Stimulated activated CD4-positive, alpha-beta T cell treated with anti-CD3 and anti-CD28 coated beads, Interleukin-1b, Interleukin-23, amount 100 ng/mL, for 48 hours (primary cell): ENCODE results near the gene NXT1.

ENCODE experiments used
- DNase-seq: peaks from one replicate; pipeline ENCODE4 v3.0.0-alpha.2; 2020

The NXT1 gene

GRCh38 chr20:23361476-23362391 is 11.1 kb downstream of the NXT1 start, which contains the start of gene GZF1:
GZF1 (plus strand) TSS chr20:23362182; CDS start chr20:23364384, 2,202 bp downstream.
- DNase-seq: peak; percentile 97

GRCh38 chr20:23362392-23363256 is 12.0 kb downstream of the NXT1 start:
- DNase-seq: no peak

- no peak for DNase-seq
Measured at GRCh38 chr20:23363257-23363649, 12.7 kb downstream of the NXT1 start.

- no peak for DNase-seq
Measured at GRCh38 chr20:23365390-23366165, 15.0 kb downstream of the NXT1 start.

GRCh38 chr20:23366384-23366783 is 15.8 kb downstream of the NXT1 start:
- no peak for DNase-seq

GRCh38 chr20:23367770-23368169 is 17.2 kb downstream of the NXT1 start:
- no peak for DNase-seq

GRCh38 chr20:23368316-23369071 is 17.9 kb downstream of the NXT1 start:
- DNase-seq: no peak

GRCh38 chr20:23369072-23369823 is 18.7 kb downstream of the NXT1 start:
- DNase-seq: no peak

GRCh38 chr20:23370274-23370673 is 19.7 kb downstream of the NXT1 start:
- DNase-seq: no peak

- DNase-seq: no peak
Measured at GRCh38 chr20:23370873-23371272, 20.3 kb downstream of the NXT1 start.

GRCh38 chr20:23371496-23371895 is 20.9 kb downstream of the NXT1 start:
- DNase-seq: no peak

GRCh38 chr20:23374441-23374840 is 23.9 kb downstream of the NXT1 start:
- no peak for DNase-seq

GRCh38 chr20:23375827-23376226 is 25.2 kb downstream of the NXT1 start:
- no peak for DNase-seq

GRCh38 chr20:23379772-23380171 is 29.2 kb downstream of the NXT1 start:
- DNase-seq: no peak

GRCh38 chr20:23381876-23382275 is 31.3 kb downstream of the NXT1 start:
- no peak for DNase-seq

- no peak for DNase-seq
Measured at GRCh38 chr20:23386304-23387117, 35.9 kb downstream of the NXT1 start.

GRCh38 chr20:23387118-23387443 is 36.5 kb downstream of the NXT1 start:
- no peak for DNase-seq

GRCh38 chr20:23390091-23390774 is 39.6 kb downstream of the NXT1 start:
- DNase-seq: no peak

GRCh38 chr20:23391707-23392310 is 41.2 kb downstream of the NXT1 start:
- DNase-seq: no peak
